A549 treated with RU486 at 1 μM for 4 hours (cell line): Measurements from ENCODE around the gene NANOS3. TPM values are rescaled to one million over a fixed set of nuclear protein-coding genes. Genes with fewer than 3 reads are reported as not detected.

Source experiments
- total RNA-seq: library from RNA; stranded (reverse); fragments of 200-300 nt; extraction: Qiagen RNA extraction; gene quantifications from 5 replicates; pipeline ENCODE4 v1.2.3, GENCODE V29; 2022; ENCODE audit warnings: low read depth

Gene NANOS3
- total RNA-seq, result 1.3 to 4.2 TPM (median 2.6 TPM) in 5 replicates

DNA sequence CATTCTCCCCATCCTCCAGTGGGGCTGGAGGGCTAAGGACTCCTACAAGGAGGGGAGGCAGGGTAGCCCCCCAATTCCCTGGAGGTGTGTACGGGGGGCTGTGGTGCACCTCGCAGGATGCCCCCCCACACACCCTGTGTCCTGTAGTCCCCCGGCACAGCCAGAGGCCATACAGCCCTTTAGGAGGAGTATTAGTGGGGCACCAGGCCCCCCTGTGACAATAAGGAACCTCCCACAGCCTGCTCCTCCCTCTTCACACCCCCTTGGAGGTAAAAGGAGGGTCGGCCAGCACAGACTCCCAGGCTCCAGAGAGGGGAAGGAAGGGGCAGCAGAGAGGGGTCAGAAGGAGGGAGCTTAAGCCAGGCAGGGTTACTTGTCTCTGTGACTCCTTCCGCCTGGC lies at the start of gene NANOS3:
Gene NANOS3, plus strand, starts transcription at position 301 of the 400 bp plus-strand sequence. CDS start 115 bp downstream, outside the sequence.

DNA sequence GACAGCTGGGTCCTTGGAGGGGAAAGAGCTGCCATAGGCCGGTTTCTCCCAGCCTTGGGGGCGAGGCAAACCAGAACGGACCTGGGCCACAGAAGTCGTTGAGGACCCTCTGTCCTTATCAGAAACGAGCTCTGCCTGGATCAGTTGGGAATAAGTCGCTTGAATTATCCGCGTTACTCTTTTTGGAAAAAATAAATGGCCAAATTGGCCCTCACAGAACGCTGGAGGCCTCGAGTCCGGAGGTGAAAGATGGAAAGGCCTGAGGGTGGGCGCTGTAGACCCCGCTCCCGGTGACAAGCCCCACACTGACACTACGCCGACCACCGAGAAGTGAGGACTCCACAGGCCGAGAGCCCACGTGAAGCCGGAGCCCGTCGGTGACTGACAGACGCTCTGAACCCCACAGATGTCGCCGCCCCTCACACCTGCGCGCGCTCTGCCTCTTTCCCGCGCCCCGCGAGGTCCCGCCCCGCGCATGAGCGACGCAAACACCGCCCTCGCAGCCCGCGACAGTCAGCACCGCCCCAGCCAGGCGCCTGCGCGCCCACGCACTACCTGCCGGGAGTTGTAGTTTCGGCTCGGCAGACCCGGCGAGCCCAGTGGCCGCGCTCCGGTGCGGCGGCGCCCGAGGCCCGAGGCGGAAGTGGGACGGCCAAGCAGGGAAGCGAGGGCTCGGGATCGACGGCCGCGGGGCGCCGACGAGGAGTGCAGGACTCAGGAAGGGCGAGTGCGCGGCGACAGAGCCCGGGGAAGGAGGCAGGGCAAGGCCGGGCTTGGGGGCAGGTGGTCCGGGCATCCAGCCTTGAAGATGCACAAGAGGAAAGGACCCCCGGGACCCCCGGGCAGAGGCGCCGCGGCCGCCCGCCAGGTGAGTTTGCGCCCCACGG lies 28.9 kb downstream of the NANOS3 start, which contains the start of the genes BRME1 and CC2D1A:
Gene BRME1, minus strand, starts transcription at position 484 of the 887 bp plus-strand sequence. CDS start 1,225 bp downstream, outside the sequence.
Gene CC2D1A, plus strand, starts transcription at position 568 of the 887 bp plus-strand sequence. Its CDS starts 241 bp downstream, at position 809.

Other genes with a start within 250 kb of the NANOS3 start
- gene MRI1, start 112.6 kb upstream of the NANOS3 start, total RNA-seq, result 8.9 to 14.3 TPM (median 14.2 TPM) in 5 replicates
- gene C19orf53, start 102.7 kb upstream of the NANOS3 start, total RNA-seq, result 139 to 249 TPM (median 208 TPM) in 5 replicates
- 5.3 to 8.7 TPM (median 8.0 TPM) in 5 replicates for gene ZSWIM4, start 81.7 kb upstream of the NANOS3 start, total RNA-seq
- 0.16 to 0.62 TPM (median 0.39 TPM) in 5 replicates for gene BRME1, start 29.0 kb downstream of the NANOS3 start, total RNA-seq
- gene CC2D1A, start 29.1 kb downstream of the NANOS3 start, total RNA-seq, result 7.6 to 10.6 TPM (median 9.4 TPM) in 5 replicates
- gene PODNL1, start 61.3 kb downstream of the NANOS3 start, total RNA-seq, result 0.49 to 1.2 TPM (median 0.80 TPM) in 5 replicates
- 13.5 to 21.8 TPM (median 19.8 TPM) in 5 replicates for gene DCAF15, start 75.4 kb downstream of the NANOS3 start, total RNA-seq
- gene RFX1, start 129.2 kb downstream of the NANOS3 start, total RNA-seq, result 3.1 to 6.5 TPM (median 5.4 TPM) in 5 replicates
- not detected in 5 replicates for gene RLN3, start 151.0 kb downstream of the NANOS3 start, total RNA-seq
- 9.2 to 10.6 TPM (median 9.8 TPM) in 5 replicates for gene IL27RA, start 154.6 kb downstream of the NANOS3 start, total RNA-seq
- gene PALM3, start 184.9 kb downstream of the NANOS3 start, total RNA-seq, result 1.3 to 2.6 TPM (median 1.9 TPM) in 5 replicates
- 2.2 to 4.8 TPM (median 4.3 TPM) in 5 replicates for gene MISP3, start 195.7 kb downstream of the NANOS3 start, total RNA-seq
- gene C19orf67, start 208.6 kb downstream of the NANOS3 start, total RNA-seq, result not detected in 5 replicates
- 30.5 to 45.6 TPM (median 39.2 TPM) in 5 replicates for gene SAMD1, start 213.6 kb downstream of the NANOS3 start, total RNA-seq
- gene PRKACA, start 240.6 kb downstream of the NANOS3 start, total RNA-seq, result 31.1 to 34.9 TPM (median 33.2 TPM) in 5 replicates